T-helper 1 cell (primary cell): ENCODE measurements around the gene TNNI2.
A peak's percentile ranks its signal among the peaks of the same experiment; 100 is the strongest.
"Not testable (repeated sequence)": the region's sequence is repeated elsewhere in the genome, so short reads cannot be mapped to it uniquely, and the experiment has no call there.

Source experiments
- DNase-seq, 5 donors: peaks; one replicate each; pipeline ENCODE4 v3.0.0-alpha.2; 2012 to 2020
- total RNA-seq, 4 donors: gene quantifications; one replicate each; lab custom pipeline; 2026; lab: John Stamatoyannopoulos, UW

Gene TNNI2
- 0 to 0.80 (median 0) reads per million in 4 donors for total RNA-seq

GRCh38 chr11:1838426-1839144 is at the start of gene TNNI2:
TSS of gene TNNI2 (plus strand) at chr11:1838981. CDS start at chr11:1839697, 716 bp downstream.
- DNase-seq = peak in 2 of 5 donors; percentile 2 to 4

GRCh38 chr11:1791912-1792311 is 46.9 kb upstream of the TNNI2 start:
- no peak for DNase-seq

GRCh38 chr11:1792461-1792860 is 46.3 kb upstream of the TNNI2 start:
- DNase-seq = peak in 1 of 5 donors; percentile 51

- DNase-seq = no peak
Observed at GRCh38 chr11:1793081-1793480, 45.7 kb upstream of the TNNI2 start.

GRCh38 chr11:1796413-1797011 is 42.3 kb upstream of the TNNI2 start:
- DNase-seq = no peak

GRCh38 chr11:1797391-1798125 is 41.2 kb upstream of the TNNI2 start:
- DNase-seq = no peak

GRCh38 chr11:1803246-1803645 is 35.5 kb upstream of the TNNI2 start:
- no peak for DNase-seq

GRCh38 chr11:1803835-1804519 is 34.8 kb upstream of the TNNI2 start:
- not testable (repeated sequence) for DNase-seq

- no peak for DNase-seq
Observed at GRCh38 chr11:1805525-1805924, 33.3 kb upstream of the TNNI2 start.

GRCh38 chr11:1807264-1807995 is 31.4 kb upstream of the TNNI2 start:
- no peak for DNase-seq

GRCh38 chr11:1810761-1811160 is 28.0 kb upstream of the TNNI2 start:
- no peak for DNase-seq

- DNase-seq = no peak
Observed at GRCh38 chr11:1812274-1812673, 26.5 kb upstream of the TNNI2 start.

- DNase-seq = no peak
Observed at GRCh38 chr11:1812801-1813200, 26.0 kb upstream of the TNNI2 start.

- not testable (repeated sequence) for DNase-seq
Observed at GRCh38 chr11:1813356-1813755, 25.4 kb upstream of the TNNI2 start.

- DNase-seq = no peak
Observed at GRCh38 chr11:1814691-1815090, 24.1 kb upstream of the TNNI2 start.

GRCh38 chr11:1815311-1815710 is 23.5 kb upstream of the TNNI2 start:
- no peak for DNase-seq

- no peak for DNase-seq
Observed at GRCh38 chr11:1815751-1816150, 23.0 kb upstream of the TNNI2 start.

- DNase-seq = no peak
Observed at GRCh38 chr11:1817000-1817399, 21.8 kb upstream of the TNNI2 start.

- DNase-seq = no peak
Observed at GRCh38 chr11:1817511-1817910, 21.3 kb upstream of the TNNI2 start.

GRCh38 chr11:1819074-1819473 is 19.7 kb upstream of the TNNI2 start:
- DNase-seq = no peak

GRCh38 chr11:1820463-1821325 is 18.1 kb upstream of the TNNI2 start:
- no peak for DNase-seq
